Trophoblast cell (in vitro differentiated cells and primary cell): Measurements from ENCODE around the gene ICOS.

Experiments
- DNase-seq, 2 donors: peaks; one replicate each; pipeline ENCODE4 v3.0.0-alpha.2; 2016
- H2AFZ ChIP-seq: 2 replicates; pipeline ENCODE4 v1.6.1; 2013; ENCODE audit warnings: low read length, moderate library complexity, mild to moderate bottlenecking; ENCODE audit not compliant: insufficient read depth, poor library complexity
- H2AK5ac ChIP-seq: 2 replicates; pipeline ENCODE4 v1.6.1; 2013; ENCODE audit warnings: mild to moderate bottlenecking, low read length
- H2BK120ac ChIP-seq: 2 replicates; pipeline ENCODE4 v1.6.1; 2013; ENCODE audit warnings: low read length, mild to moderate bottlenecking, moderate library complexity; ENCODE audit not compliant: insufficient read depth, poor library complexity
- H2BK12ac ChIP-seq: 2 replicates; pipeline ENCODE4 v1.6.1; 2013; ENCODE audit warnings: mild to moderate bottlenecking, low read length, moderate library complexity
- H2BK5ac ChIP-seq: 2 replicates; pipeline ENCODE4 v1.6.1; 2013; ENCODE audit warnings: low read length, low read depth, moderate library complexity, mild to moderate bottlenecking; ENCODE audit not compliant: poor library complexity
- H3K14ac ChIP-seq: 2 replicates; pipeline ENCODE4 v1.6.1; 2013; ENCODE audit warnings: mild to moderate bottlenecking, low read length
- H3K18ac ChIP-seq: 2 replicates; pipeline ENCODE4 v1.6.1; 2013; ENCODE audit warnings: mild to moderate bottlenecking, low read length
- H3K23ac ChIP-seq: 2 replicates; pipeline ENCODE4 v1.6.1; 2013; ENCODE audit warnings: low read length
- H3K27ac ChIP-seq: 2 replicates; pipeline ENCODE4 v1.5.1; 2013; ENCODE audit warnings: low read depth, mild to moderate bottlenecking, inconsistent platforms, low read length, moderate library complexity
- H3K27me3 ChIP-seq: 2 replicates; pipeline ENCODE4 v1.6.1; 2013; ENCODE audit warnings: inconsistent platforms, mild to moderate bottlenecking, low read length, moderate library complexity; ENCODE audit not compliant: insufficient read depth
- H3K36me3 ChIP-seq, 2 experiments: 1 replicate in 1 of 2; 2 replicates in 1 of 2; pipeline ENCODE4 v1.6.1; 2013; ENCODE audit warnings: low read length in 2 of 2, mild to moderate bottlenecking in 2 of 2, moderate library complexity in 1 of 2; ENCODE audit not compliant: insufficient read depth in 2 of 2, control insufficient read depth in 1 of 2
- H3K4ac ChIP-seq: 2 replicates; pipeline ENCODE4 v1.6.1; 2013; ENCODE audit warnings: low read depth, mild to moderate bottlenecking, low read length, moderate library complexity
- H3K4me1 ChIP-seq, 2 experiments: 1 replicate in 1 of 2; 2 replicates in 1 of 2; pipeline ENCODE4 v1.6.1; 2013; ENCODE audit warnings: low read length in 2 of 2, mild to moderate bottlenecking in 2 of 2, moderate library complexity in 1 of 2; ENCODE audit not compliant: insufficient read depth in 2 of 2, control insufficient read depth in 1 of 2
- H3K4me2 ChIP-seq: 2 replicates; pipeline ENCODE4 v1.6.1; 2013; ENCODE audit warnings: inconsistent platforms, mild to moderate bottlenecking, low read length, moderate library complexity
- H3K4me3 ChIP-seq: 2 replicates; pipeline ENCODE4 v1.5.1; 2013; ENCODE audit warnings: mild to moderate bottlenecking, low read depth, low read length, inconsistent platforms
- H3K79me1 ChIP-seq: one replicate; pipeline ENCODE4 v1.6.1; 2013; ENCODE audit warnings: low read length
- H3K79me2 ChIP-seq: 2 replicates; pipeline ENCODE4 v1.6.1; 2013; ENCODE audit warnings: low read length, mild to moderate bottlenecking; ENCODE audit not compliant: control insufficient read depth, insufficient read depth, poor library complexity
- H3K9ac ChIP-seq: 2 replicates; pipeline ENCODE4 v1.6.1; 2013; ENCODE audit warnings: mild to moderate bottlenecking, low read length
- H3K9me3 ChIP-seq: 2 replicates; pipeline ENCODE4 v1.6.1; 2013; ENCODE audit warnings: low read depth, mild to moderate bottlenecking, control low read depth, inconsistent platforms, low read length; ENCODE audit not compliant: insufficient read depth
- H4K12ac ChIP-seq: 2 replicates; pipeline ENCODE4 v1.6.1; 2013; ENCODE audit warnings: low read depth, mild to moderate bottlenecking, low read length, moderate library complexity
- H4K8ac ChIP-seq: 2 replicates; pipeline ENCODE4 v1.6.1; 2013; ENCODE audit warnings: low read depth, mild to moderate bottlenecking, low read length, moderate library complexity
- H4K91ac ChIP-seq: one replicate; pipeline ENCODE4 v1.6.1; 2013; ENCODE audit warnings: low read depth, mild to moderate bottlenecking, low read length, moderate library complexity
- WGBS: extraction: QIAGEN DNeasy Blood & Tissue Kit; methylation state at CpG from one replicate; pipeline ENCODE4 v1.1.7; 2013; ENCODE audit warnings: missing lambda C conversion rate; ENCODE audit not compliant: insufficient read length, insufficient coverage; ENCODE audit errors: extremely low coverage; 5-methylcytosine and 5-hydroxymethylcytosine counted together

The ICOS gene

DNA sequence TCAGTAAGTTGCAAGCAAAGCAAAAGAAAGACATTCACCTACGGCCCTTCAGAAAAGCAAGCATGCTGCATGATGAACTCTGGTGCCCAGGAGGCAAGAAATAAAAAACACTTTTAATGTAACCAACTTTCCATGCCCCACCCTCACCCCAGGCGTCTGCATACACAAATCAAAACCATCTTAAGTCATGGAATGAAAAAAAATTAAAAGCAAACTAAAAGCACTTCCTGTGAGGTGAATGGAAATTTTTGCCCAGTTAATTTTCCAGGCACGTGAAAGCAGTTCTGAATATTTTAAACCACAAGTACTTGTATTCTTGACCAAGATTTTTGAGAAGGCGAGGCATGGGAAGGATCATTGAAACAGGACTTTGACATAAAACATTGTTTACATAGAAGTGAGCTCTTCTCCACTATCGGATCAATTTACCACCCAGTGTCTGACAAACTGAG lies 2.5 kb upstream of the ICOS start:
- Histone ChIP-seq H4K12ac (no peak overlapping the region), H3K4ac (no peak overlapping the region), H3K4me3 (no peak overlapping the region), H3K4me1 (no peaks in the 10 kb centered on the region), H2BK120ac (no peak overlapping the region), H4K8ac (no peak overlapping the region), H3K9ac (no peak overlapping the region), H2AFZ (no peak overlapping the region), H3K23ac (no peak overlapping the region), H3K9me3 (no peaks in the 10 kb centered on the region), H3K4me2 (no peak overlapping the region), H3K79me2 (no peaks in the 10 kb centered on the region), H3K18ac (no peak overlapping the region), H3K27ac (no peak overlapping the region), H3K36me3 (no peaks in the 10 kb centered on the region), H2BK12ac (no peak overlapping the region), H3K79me1 (no peaks in the 10 kb centered on the region), H2BK5ac (no peak overlapping the region), H3K14ac (no peak overlapping the region), H3K27me3 (no peaks in the 10 kb centered on the region), H2AK5ac (no peak overlapping the region), H4K91ac (no peak overlapping the region)
- WGBS: no CpG with 5 or more reads among the region's 5 CpGs
- DNase-seq: no peak

DNA sequence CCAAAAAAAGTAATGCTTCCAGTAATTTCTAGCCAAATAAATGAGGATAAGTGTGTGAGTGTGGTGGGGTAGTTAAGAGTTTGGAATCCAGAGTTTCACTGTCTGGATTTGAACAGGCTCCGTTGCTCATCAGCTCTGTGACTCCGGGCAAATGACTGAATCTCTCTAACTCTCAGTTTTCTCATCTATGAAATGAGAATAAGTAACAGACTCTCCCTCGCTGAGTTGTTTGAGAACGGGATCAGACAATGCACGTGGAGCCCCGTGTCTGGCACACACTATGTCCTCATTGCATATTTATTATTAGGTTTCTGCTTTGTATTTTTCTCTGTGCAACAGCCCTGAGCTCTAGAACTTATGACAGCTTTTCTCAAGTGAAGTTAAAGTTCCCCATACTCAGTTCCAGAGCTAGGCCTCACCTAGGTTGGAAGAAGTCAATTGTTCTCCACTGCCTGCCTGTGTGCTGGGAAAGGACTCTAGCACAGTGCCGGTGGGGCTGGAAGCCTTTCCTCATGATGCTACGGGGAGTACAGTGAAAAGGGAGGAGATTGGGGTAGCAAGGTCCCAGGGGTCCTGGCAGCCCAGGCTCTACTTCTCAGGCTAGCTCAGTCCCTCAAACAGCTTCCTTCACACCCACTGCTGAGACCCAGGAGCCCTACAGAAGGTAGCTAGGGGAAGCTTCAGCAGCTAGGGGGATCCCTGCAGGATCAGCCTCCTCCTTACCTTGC lies 1.7 kb upstream of the ICOS start:
- no peak overlapping the region for H2BK12ac ChIP-seq
- no peaks in the 10 kb centered on the region for H3K79me1 ChIP-seq
- H3K4me2 ChIP-seq: no peak overlapping the region
- no CpG with 5 or more reads among the region's 8 CpGs for WGBS
- H3K36me3 ChIP-seq: no peaks in the 10 kb centered on the region
- H3K4me1 ChIP-seq: no peaks in the 10 kb centered on the region
- H3K18ac ChIP-seq: no peak overlapping the region
- H3K9ac ChIP-seq: no peak overlapping the region
- H3K4ac ChIP-seq: no peak overlapping the region
- H3K4me3 ChIP-seq: no peak overlapping the region
- no peak for DNase-seq
- no peak overlapping the region for H2AK5ac ChIP-seq
- no peaks in the 10 kb centered on the region for H3K79me2 ChIP-seq
- no peaks in the 10 kb centered on the region for H3K27me3 ChIP-seq
- no peak overlapping the region for H4K8ac ChIP-seq
- H3K23ac ChIP-seq: no peak overlapping the region
- no peak overlapping the region for H3K14ac ChIP-seq
- no peak overlapping the region for H4K12ac ChIP-seq
- H3K27ac ChIP-seq: no peak overlapping the region
- no peak overlapping the region for H4K91ac ChIP-seq
- no peak overlapping the region for H2BK120ac ChIP-seq
- H3K9me3 ChIP-seq: no peaks in the 10 kb centered on the region
- no peak overlapping the region for H2AFZ ChIP-seq
- H2BK5ac ChIP-seq: no peak overlapping the region

DNA sequence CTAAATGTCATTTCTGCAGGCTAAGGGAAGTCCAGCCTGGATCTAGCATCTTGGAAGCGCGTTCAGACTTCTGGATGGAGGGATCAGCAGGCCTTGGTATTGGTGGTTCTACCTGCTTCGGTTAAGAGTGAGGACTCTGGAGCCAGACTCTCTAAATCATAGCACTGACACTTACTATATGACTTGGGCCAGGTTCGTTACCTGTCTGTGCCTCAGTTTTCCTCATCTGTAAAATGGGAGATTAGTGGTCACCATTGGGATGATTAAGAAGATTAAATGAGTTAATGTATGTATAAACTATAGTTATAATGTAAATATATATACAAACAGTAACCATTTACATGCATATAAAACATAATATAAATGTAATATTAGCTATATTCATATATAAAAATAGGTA lies 995 bp upstream of the ICOS start:
- no CpG with 5 or more reads among the region's 4 CpGs for WGBS
- H3K9ac ChIP-seq: no peak overlapping the region
- H3K79me2 ChIP-seq: no peaks in the 10 kb centered on the region
- H3K4me2 ChIP-seq: no peak overlapping the region
- H2BK120ac ChIP-seq: no peak overlapping the region
- no peak overlapping the region for H3K18ac ChIP-seq
- no peaks in the 10 kb centered on the region for H3K36me3 ChIP-seq
- H2BK12ac ChIP-seq: no peak overlapping the region
- H3K14ac ChIP-seq: no peak overlapping the region
- no peaks in the 10 kb centered on the region for H3K9me3 ChIP-seq
- H2AFZ ChIP-seq: no peak overlapping the region
- no peak overlapping the region for H3K27ac ChIP-seq
- H4K12ac ChIP-seq: no peak overlapping the region
- H2AK5ac ChIP-seq: no peak overlapping the region
- no peak overlapping the region for H3K4me3 ChIP-seq
- no peaks in the 10 kb centered on the region for H3K27me3 ChIP-seq
- no peak overlapping the region for H3K4ac ChIP-seq
- H2BK5ac ChIP-seq: no peak overlapping the region
- H3K23ac ChIP-seq: no peak overlapping the region
- DNase-seq: no peak
- no peaks in the 10 kb centered on the region for H3K79me1 ChIP-seq
- H4K91ac ChIP-seq: no peak overlapping the region
- no peak overlapping the region for H4K8ac ChIP-seq
- H3K4me1 ChIP-seq: no peaks in the 10 kb centered on the region

DNA sequence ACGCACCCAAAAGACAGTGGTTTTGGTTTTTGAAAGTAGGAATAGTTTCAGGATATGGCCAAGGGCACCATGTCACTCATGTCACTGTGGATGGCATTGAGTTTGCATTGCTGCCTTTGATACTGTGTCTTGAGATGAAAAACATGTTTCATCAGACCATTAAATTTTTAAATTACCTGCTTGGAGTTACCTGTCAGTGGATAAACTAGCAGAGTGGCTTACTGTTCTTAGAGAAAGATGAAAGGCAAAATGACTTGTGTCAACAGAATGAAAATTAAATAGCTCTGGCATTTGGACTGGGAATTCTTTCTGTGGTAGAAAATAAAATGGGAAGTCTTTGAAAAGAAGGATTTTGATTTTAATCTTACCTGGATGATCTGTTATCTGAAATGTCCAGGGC lies 386 bp downstream of the ICOS start:
- Histone ChIP-seq H2AFZ (no peak overlapping the region), H3K14ac (no peak overlapping the region), H2BK120ac (no peak overlapping the region), H3K18ac (no peak overlapping the region), H2BK12ac (no peak overlapping the region), H3K79me2 (no peaks in the 10 kb centered on the region), H3K9ac (no peak overlapping the region), H3K23ac (no peak overlapping the region), H3K27me3 (no peaks in the 10 kb centered on the region), H2BK5ac (no peak overlapping the region), H3K4me2 (no peak overlapping the region), H3K9me3 (no peaks in the 10 kb centered on the region), H3K79me1 (no peaks in the 10 kb centered on the region), H4K91ac (no peak overlapping the region), H4K12ac (no peak overlapping the region), H3K36me3 (no peaks in the 10 kb centered on the region), H3K4ac (no peak overlapping the region), H3K4me1 (no peaks in the 10 kb centered on the region), H3K27ac (no peak overlapping the region), H3K4me3 (no peak overlapping the region), H2AK5ac (no peak overlapping the region), H4K8ac (no peak overlapping the region)
- WGBS: no CpG with 5 or more reads among the region's 1 CpG
- DNase-seq: no peak
